Breast epithelium (tissue), 4 donors: ENCODE data around the gene GNB1L. TPM values are rescaled to one million over a fixed set of nuclear protein-coding genes. Genes with fewer than 3 reads are reported as not detected.

Experiments
- DNase-seq, 2 donors: peaks; one replicate each; pipeline ENCODE4 v3.0.0-alpha.2; 2019; ENCODE audit warnings: low spot score in 2 of 2
- H3K27ac ChIP-seq, 2 donors: fragments of 200-600 bp; sonication (generic) in 1 of 2; one replicate each; pipeline ENCODE4 v1.5.1; 2016 to 2019; ENCODE audit warnings: mild to moderate bottlenecking in 1 of 2
- H3K27me3 ChIP-seq, 2 donors: fragments of 200-600 bp; sonication (generic) in 1 of 2; one replicate each; pipeline versions ENCODE4 v1.5.1 to v1.6.0; 2017 to 2019; ENCODE audit warnings: control low read depth in 1 of 2, mild to moderate bottlenecking in 1 of 2
- H3K36me3 ChIP-seq: fragments of 200-600 bp; one replicate; pipeline ENCODE4 v1.5.1; 2019
- H3K4me1 ChIP-seq, 2 donors: fragments of 200-600 bp; sonication (generic); one replicate each; pipeline ENCODE4 v1.5.1; 2016 to 2019; ENCODE audit warnings: control low read depth in 1 of 2
- H3K4me3 ChIP-seq, 3 donors: fragments of 200-600 bp; sonication (generic); 1 replicate in 2 of 3; 2 replicates in 1 of 3; pipeline ENCODE4 v1.5.1; 2016 to 2019; ENCODE audit warnings: mild to moderate bottlenecking in 3 of 3, moderate library complexity in 2 of 3
- H3K9me3 ChIP-seq, 2 donors: fragments of 200-600 bp; sonication (generic) in 1 of 2; one replicate each; pipeline ENCODE4 v1.5.1; 2016 to 2019; ENCODE audit warnings: control low read depth in 1 of 2
- CTCF ChIP-seq, 3 donors: fragments of 450-650 bp; IDR thresholded peaks; one replicate each; pipeline ENCODE4 v1.5.1; 2016 to 2017; ENCODE audit warnings: antibody characterized with exemption in 3 of 3, mild to moderate bottlenecking in 3 of 3, moderate library complexity in 3 of 3
- POLR2A ChIP-seq: fragments of 450-650 bp; IDR thresholded peaks from one replicate; pipeline ENCODE4 v1.6.1; 2016; ENCODE audit warnings: antibody characterized with exemption, mild to moderate bottlenecking, moderate library complexity
- POLR2AphosphoS5 ChIP-seq, 3 donors: sonication (generic); formaldehyde crosslinking; IDR thresholded peaks; one replicate each; pipeline ENCODE4 v1.6.1; 2017; ENCODE audit warnings: antibody characterized with exemption in 3 of 3
- intact Hi-C: fragments of 100-400 bp; cut with DNase I; formaldehyde crosslinking; loops from one replicate; pipeline ENCODE4 v1.15.1; 2023; ENCODE audit warnings: low total_unique reads
- total RNA-seq, 3 donors: library from RNA; depleted of rRNA; stranded (reverse); fragments of >200 nt; gene quantifications; one replicate each; pipeline ENCODE4 v1.1.0, GENCODE V29; 2016

GNB1L gene
- total RNA-seq, 3 donors from 2014 or later = 5.6 to 8.2 (median 6.3) TPM

GRCh38 chr22:19735665-19736510 is 118.8 kb downstream of the GNB1L start:
- Histone ChIP-seq H3K4me1 (no peaks in the 10 kb centered on the region), H3K36me3 (no peaks in the 10 kb centered on the region), H3K27me3 (no peaks in the 10 kb centered on the region), H3K9me3 (no peaks in the 10 kb centered on the region), H3K27ac (no peak overlapping the region), H3K4me3 (no peak overlapping the region)
- no peak for DNase-seq
- intact Hi-C loops = no loop called here
- TF ChIP-seq POLR2A (no peak), CTCF (IDR thresholded peaks at IDR 0.05) (no peak), POLR2AphosphoS5 (IDR thresholded peaks at IDR 0.05) (no peak)

DNA sequence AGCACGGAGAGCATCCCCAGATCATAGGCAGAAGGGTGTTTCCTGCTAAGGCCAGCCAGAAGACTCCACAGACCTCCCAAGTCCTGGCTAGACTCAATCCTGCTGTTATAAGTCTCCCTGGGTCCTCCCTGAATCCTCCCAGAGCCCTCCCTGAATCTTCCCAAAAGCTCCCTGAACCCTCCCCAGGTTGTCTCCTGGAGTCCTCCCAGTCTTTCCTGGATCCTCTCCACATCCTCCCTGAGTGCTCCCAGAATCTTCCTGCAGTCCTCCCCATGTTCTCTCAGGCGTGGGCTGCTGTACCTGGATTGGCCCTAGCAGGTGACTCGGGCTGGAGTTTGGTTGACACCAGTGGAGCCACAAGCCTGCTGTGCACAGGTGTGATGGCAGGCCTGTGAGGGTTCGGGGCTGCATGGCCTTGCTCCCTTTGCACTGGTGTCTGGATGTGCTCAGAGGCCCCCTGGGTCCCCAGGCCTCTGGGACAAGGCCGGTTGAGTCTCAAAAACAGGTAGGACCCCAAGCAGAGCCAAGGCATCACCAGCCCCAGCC is 119.8 kb downstream of the GNB1L start:
- Histone ChIP-seq H3K4me1 (no peaks in the 10 kb centered on the region), H3K27ac (no peak overlapping the region), H3K9me3 (no peaks in the 10 kb centered on the region), H3K36me3 (no peaks in the 10 kb centered on the region), H3K4me3 (no peak overlapping the region), H3K27me3 (no peaks in the 10 kb centered on the region)
- DNase-seq = no peak
- TF ChIP-seq POLR2AphosphoS5 (IDR thresholded peaks at IDR 0.05) (no peak), CTCF (IDR thresholded peaks at IDR 0.05) (no peak), POLR2A (no peak)
- intact Hi-C loops = loop anchor here (5.0 kb wide), 2 partner anchors 182 to 377 kb away; no protein-coding TSS in a partner anchor

DNA sequence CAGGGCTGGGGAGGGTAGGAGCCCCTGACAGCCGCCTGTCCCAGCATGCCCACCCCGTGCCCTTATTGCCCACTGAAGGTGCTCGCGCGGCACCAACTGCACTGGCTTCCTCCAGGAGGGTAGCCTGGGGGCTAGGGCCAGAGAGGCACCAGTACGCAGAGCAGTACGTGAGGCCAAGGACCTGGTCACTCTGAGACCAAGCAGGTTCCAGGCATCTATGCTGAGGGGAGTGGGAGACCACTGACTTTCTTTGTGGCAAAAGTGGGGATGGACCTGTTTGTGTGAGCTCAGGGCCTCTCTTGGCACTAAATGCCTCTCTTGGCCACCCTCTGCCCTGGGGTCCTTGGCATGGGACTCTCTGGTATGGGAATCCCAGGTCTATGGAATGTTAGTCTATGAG is 120.5 kb downstream of the GNB1L start:
- no peak for DNase-seq
- intact Hi-C loops = loop anchor here (5.0 kb wide), 2 partner anchors 183 to 378 kb away; no protein-coding TSS in a partner anchor

DNA sequence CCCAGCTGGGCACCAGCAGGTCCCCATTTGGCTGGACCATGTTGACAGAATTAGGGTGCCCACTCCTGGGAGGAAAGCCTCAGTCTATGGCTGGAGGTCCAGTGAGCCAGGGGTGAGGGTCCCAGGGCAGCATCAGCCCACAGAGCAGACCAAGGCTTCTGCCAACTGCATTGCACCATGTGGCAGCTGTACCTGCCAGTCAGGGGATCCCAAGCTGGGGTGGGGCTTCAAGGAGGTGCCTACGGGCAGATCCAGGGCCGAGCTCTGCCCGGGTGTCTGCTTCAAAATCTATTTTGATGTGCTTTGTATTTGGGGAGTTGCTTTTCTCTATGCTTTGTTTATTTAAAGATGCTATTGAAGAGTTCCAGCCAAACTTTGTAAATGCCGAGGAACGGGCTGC is 120.9 kb downstream of the GNB1L start:
- Histone ChIP-seq H3K36me3 (no peaks in the 10 kb centered on the region), H3K9me3 (no peaks in the 10 kb centered on the region), H3K27ac (no peak overlapping the region), H3K4me1 (no peaks in the 10 kb centered on the region), H3K27me3 (no peaks in the 10 kb centered on the region), H3K4me3 (no peak overlapping the region)
- intact Hi-C loops = loop anchor here (5.0 kb wide), 2 partner anchors 184 to 379 kb away; no protein-coding TSS in a partner anchor
- TF ChIP-seq POLR2A (no peak), POLR2AphosphoS5 (IDR thresholded peaks at IDR 0.05) (no peak), CTCF (IDR thresholded peaks at IDR 0.05) (no peak)
- no peak for DNase-seq

More for the DNA sequence above, 120.5 kb downstream of the GNB1L start:
- H3K9me3 ChIP-seq = no peaks in the 10 kb centered on the region
- no peak for TF ChIP-seq POLR2AphosphoS5 (IDR thresholded peaks at IDR 0.05)
- no peak for TF ChIP-seq POLR2A
- TF ChIP-seq CTCF (IDR thresholded peaks at IDR 0.05) = no peak
- H3K36me3 ChIP-seq = no peaks in the 10 kb centered on the region
- no peak overlapping the region for H3K27ac ChIP-seq
- H3K4me1 ChIP-seq = no peaks in the 10 kb centered on the region
- H3K4me3 ChIP-seq = no peak overlapping the region
- no peaks in the 10 kb centered on the region for H3K27me3 ChIP-seq

Other genes with a start within 250 kb of the GNB1L start
- 10 to 100 TPM in 2 of 3 donors, 1 to 10 TPM in 1; 5.4 to 33.8 (median 18.4) TPM for gene SEPTIN5, start 140.4 kb downstream of the GNB1L start, total RNA-seq
- 1 to 10 TPM; 1.3 to 6.2 (median 2.9) TPM for gene GP1BB, start 131.3 kb downstream of the GNB1L start, total RNA-seq
- 1 to 10 TPM in 2 of 3 donors, under 1 TPM in 1; 0.96 to 9.2 (median 2.9) TPM for gene TBX1, start 94.1 kb downstream of the GNB1L start, total RNA-seq
- gene RTL10, start within 50 bp of the GNB1L start, total RNA-seq = 10 to 100 TPM in 2 of 3 donors, 1 to 10 TPM in 1; 6.7 to 21.5 (median 14.1) TPM
- 100 to 1,000 TPM; 136 to 198 (median 196) TPM for gene COMT, start 86.9 kb upstream of the GNB1L start, total RNA-seq
- 10 to 100 TPM; 13.8 to 22.8 (median 20.6) TPM for gene TXNRD2, start 86.9 kb upstream of the GNB1L start, total RNA-seq
- gene ARVCF, start 161.9 kb upstream of the GNB1L start, total RNA-seq = 10 to 100 TPM; 13.0 to 51.2 (median 44.2) TPM
- 10 to 100 TPM; 25.9 to 55.4 (median 33.4) TPM for gene TANGO2, start 166.2 kb upstream of the GNB1L start, total RNA-seq
- gene DGCR8, start 225.4 kb upstream of the GNB1L start, total RNA-seq = 10 to 100 TPM; 18.4 to 34.7 (median 29.0) TPM